Lower leg skin (tissue), 3 donors: ENCODE results near the gene AOPEP.

Experiments
- CTCF ChIP-seq, 3 donors: fragments of 450-650 bp; IDR thresholded peaks; one replicate each; pipeline ENCODE4 v1.5.1; 2016; ENCODE audit warnings: antibody characterized with exemption in 3 of 3, mild to moderate bottlenecking in 3 of 3, moderate library complexity in 2 of 3
- POLR2A ChIP-seq, 2 donors: fragments of 450-650 bp; IDR thresholded peaks; one replicate each; pipeline ENCODE4 v1.6.1; 2016 to 2017; ENCODE audit warnings: antibody characterized with exemption in 2 of 2, mild to moderate bottlenecking in 1 of 2, moderate library complexity in 1 of 2

GRCh38 chr9:94993821-94994165 lies 267.3 kb downstream of the AOPEP start:
- TF ChIP-seq CTCF (IDR thresholded peaks at IDR 0.05) (no peak), POLR2A (IDR thresholded peaks at IDR 0.05) (no peak)
